ENCODE data around the gene TMEM91. TPM values are rescaled to one million over a fixed set of nuclear protein-coding genes. Genes with fewer than 3 reads are reported as not detected.
"Not testable (repeated sequence)": the region's sequence is repeated elsewhere in the genome, so short reads cannot be mapped to it uniquely, and the experiment has no call there.

The TMEM91 gene
- total RNA-seq, 4 donors from 2014 or later = 7.1 to 28.1 (median 10.9) TPM

- DNase-seq = no peak
- no peaks in the 10 kb centered on the region for H3K27me3 ChIP-seq
- H3K36me3 ChIP-seq = no peaks in the 10 kb centered on the region
- H3K4me1 ChIP-seq = no peaks in the 10 kb centered on the region
- no peaks in the 10 kb centered on the region for H3K9me3 ChIP-seq
- H3K27ac ChIP-seq = no peak overlapping the region
- no peak for TF ChIP-seq POLR2A (IDR thresholded peaks at IDR 0.05)
- no peak for TF ChIP-seq CTCF (IDR thresholded peaks at IDR 0.05)
- H3K4me3 ChIP-seq = no peak overlapping the region
- intact Hi-C loops (cut with DNase I; ENCODE audit: low total_unique reads) = no loop called here
Observed at GRCh38 chr19:41334793-41335192, 41.5 kb upstream of the TMEM91 start.

- Histone ChIP-seq H3K4me3 (no peak overlapping the region), H3K9me3 (no peaks in the 10 kb centered on the region), H3K27me3 (no peaks in the 10 kb centered on the region), H3K27ac (no peak overlapping the region), H3K4me1 (no peaks in the 10 kb centered on the region), H3K36me3 (no peaks in the 10 kb centered on the region)
- intact Hi-C loops (cut with DNase I; ENCODE audit: low total_unique reads) = no loop called here
- TF ChIP-seq POLR2A (IDR thresholded peaks at IDR 0.05) (no peak), CTCF (IDR thresholded peaks at IDR 0.05) (no peak)
- no peak for DNase-seq
Observed at GRCh38 chr19:41335467-41335866, 40.9 kb upstream of the TMEM91 start.

- H3K9me3 ChIP-seq = no peaks in the 10 kb centered on the region
- no peak for DNase-seq
- no peak overlapping the region for H3K4me3 ChIP-seq
- intact Hi-C loops (cut with DNase I; ENCODE audit: low total_unique reads) = no loop called here
- no peaks in the 10 kb centered on the region for H3K4me1 ChIP-seq
- H3K27ac ChIP-seq = no peak overlapping the region
- H3K36me3 ChIP-seq = no peaks in the 10 kb centered on the region
- TF ChIP-seq CTCF (IDR thresholded peaks at IDR 0.05) = no peak
- TF ChIP-seq POLR2A (IDR thresholded peaks at IDR 0.05) = no peak
- no peaks in the 10 kb centered on the region for H3K27me3 ChIP-seq
Observed at GRCh38 chr19:41339936-41340335, 36.4 kb upstream of the TMEM91 start.

- no peak overlapping the region for H3K4me3 ChIP-seq
- no peaks in the 10 kb centered on the region for H3K9me3 ChIP-seq
- DNase-seq = no peak
- H3K27ac ChIP-seq = no peak overlapping the region
- no peaks in the 10 kb centered on the region for H3K4me1 ChIP-seq
- TF ChIP-seq POLR2A (IDR thresholded peaks at IDR 0.05) (no peak), CTCF (IDR thresholded peaks at IDR 0.05) (no peak)
- intact Hi-C loops (cut with DNase I; ENCODE audit: low total_unique reads) = no loop called here
- H3K36me3 ChIP-seq = no peaks in the 10 kb centered on the region
- no peaks in the 10 kb centered on the region for H3K27me3 ChIP-seq
Observed at GRCh38 chr19:41341669-41342490, 34.5 kb upstream of the TMEM91 start.

- TF ChIP-seq POLR2A (IDR thresholded peaks at IDR 0.05) (no peak), CTCF (IDR thresholded peaks at IDR 0.05) (no peak)
- Histone ChIP-seq H3K27me3 (no peaks in the 10 kb centered on the region), H3K4me1 (no peaks in the 10 kb centered on the region), H3K9me3 (no peaks in the 10 kb centered on the region), H3K4me3 (no peak overlapping the region), H3K27ac (no peak overlapping the region), H3K36me3 (no peaks in the 10 kb centered on the region)
- DNase-seq = no peak
- intact Hi-C loops (cut with DNase I; ENCODE audit: low total_unique reads) = no loop called here
Observed at GRCh38 chr19:41344162-41344561, 32.2 kb upstream of the TMEM91 start.

- H3K9me3 ChIP-seq; intact Hi-C loops (cut with DNase I; ENCODE audit: low total_unique reads); H3K4me3 ChIP-seq; H3K36me3 ChIP-seq; H3K4me1 ChIP-seq; H3K27me3 ChIP-seq; DNase-seq; H3K27ac ChIP-seq: not testable (repeated sequence)
Observed at GRCh38 chr19:41346916-41347315, 29.4 kb upstream of the TMEM91 start.
